ENCODE data around the gene MKS1.

The MKS1 gene

DNA sequence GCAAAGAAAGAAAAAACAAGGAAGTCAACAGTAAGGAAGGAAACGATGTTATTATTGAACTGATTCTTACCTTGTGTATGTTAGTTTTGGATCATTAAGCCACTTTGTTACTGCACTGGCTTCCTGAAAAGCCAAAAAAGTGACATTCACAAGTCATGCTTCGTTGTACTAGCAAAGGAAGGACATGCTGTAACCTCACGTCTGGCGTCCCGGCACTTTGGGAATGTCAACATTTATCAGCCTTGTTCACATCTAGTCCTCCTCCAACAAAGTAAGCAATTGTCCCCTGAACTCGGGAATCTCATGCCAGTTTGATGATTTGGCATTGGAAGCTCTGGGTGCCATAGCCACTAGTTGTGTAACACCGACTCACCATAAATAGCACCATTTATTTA, 731 bp upstream of the MKS1 start:
- WGBS (ENCODE audit: extremely low coverage, insufficient coverage, low lambda C conversion rate): no CpG with 5 or more reads among the region's 7 CpGs
- H3K4me1 ChIP-seq (ENCODE audit: control insufficient read depth, low read depth, low read length): peaks cover 2% of the 10 kb centered on the region

GRCh38 chr17:58217766-58218165, 1.3 kb downstream of the MKS1 start:
- H3K79me2 ChIP-seq (ENCODE audit: control insufficient read depth, insufficient read depth, low read length): no peaks in the 10 kb centered on the region
- no peaks in the 10 kb centered on the region for H3K79me1 ChIP-seq (ENCODE audit: low read length)
- H3K4me2 ChIP-seq (ENCODE audit: low read length): no peak overlapping the region
- H3K23ac ChIP-seq (ENCODE audit: low read length): no peak overlapping the region
- H2BK5ac ChIP-seq (ENCODE audit: low read length): no peak overlapping the region
- H3K56ac ChIP-seq (ENCODE audit: low read length): no peak overlapping the region
- no peak overlapping the region for H4K8ac ChIP-seq (ENCODE audit: low read depth, low read length)
- H4K5ac ChIP-seq (ENCODE audit: low read length): no peak overlapping the region
- no peaks in the 10 kb centered on the region for H3K36me3 ChIP-seq (ENCODE audit: control insufficient read depth, insufficient read depth, low read length)
- H2BK15ac ChIP-seq (replicated peaks; ENCODE audit: low read depth): no peak overlapping the region
- no peak overlapping the region for H3K27ac ChIP-seq (ENCODE audit: low read depth, low read length)
- H3K4me1 ChIP-seq (ENCODE audit: control insufficient read depth, low read depth, low read length): peaks cover 2% of the 10 kb centered on the region
- WGBS (ENCODE audit: extremely low coverage, insufficient coverage, low lambda C conversion rate): no CpG with 5 or more reads among the region's 3 CpGs
- H3K9ac ChIP-seq (ENCODE audit: low read length): no peak overlapping the region
- no peak for DNase-seq
- no peak overlapping the region for H2BK120ac ChIP-seq (ENCODE audit: low read depth, low read length)
- H2AK5ac ChIP-seq (ENCODE audit: low read length): no peak overlapping the region
- no peak overlapping the region for H3K18ac ChIP-seq (ENCODE audit: low read length)
- no peaks in the 10 kb centered on the region for H3K27me3 ChIP-seq (ENCODE audit: insufficient read depth, low read length, poor library complexity)
- no peak overlapping the region for H3K4me3 ChIP-seq (ENCODE audit: low read length)
- no peak overlapping the region for H3K4ac ChIP-seq (ENCODE audit: low read depth, low read length)

More for the DNA sequence above, 731 bp upstream of the MKS1 start:
- DNase-seq: no peak
- Histone ChIP-seq H4K5ac (ENCODE audit: low read length) (peak overlapping the region; percentile 26), H3K27me3 (ENCODE audit: insufficient read depth, low read length, poor library complexity) (no peaks in the 10 kb centered on the region), H2BK5ac (ENCODE audit: low read length) (no peak overlapping the region), H2BK120ac (ENCODE audit: low read depth, low read length) (no peak overlapping the region), H3K4ac (ENCODE audit: low read depth, low read length) (no peak overlapping the region), H3K79me1 (ENCODE audit: low read length) (no peaks in the 10 kb centered on the region), H3K56ac (ENCODE audit: low read length) (peak overlapping the region; percentile 47), H4K8ac (ENCODE audit: low read depth, low read length) (no peak overlapping the region), H2AK5ac (ENCODE audit: low read length) (no peak overlapping the region), H3K23ac (ENCODE audit: low read length) (no peak overlapping the region), H2BK15ac (replicated peaks; ENCODE audit: low read depth) (no peak overlapping the region), H3K4me3 (ENCODE audit: low read length) (no peak overlapping the region), H3K27ac (ENCODE audit: low read depth, low read length) (no peak overlapping the region), H3K36me3 (ENCODE audit: control insufficient read depth, insufficient read depth, low read length) (no peaks in the 10 kb centered on the region), H3K4me2 (ENCODE audit: low read length) (no peak overlapping the region), H3K18ac (ENCODE audit: low read length) (no peak overlapping the region), H3K9ac (ENCODE audit: low read length) (no peak overlapping the region), H3K79me2 (ENCODE audit: control insufficient read depth, insufficient read depth, low read length) (no peaks in the 10 kb centered on the region)

- H3K18ac ChIP-seq (ENCODE audit: low read length): no peak overlapping the region
- H2BK120ac ChIP-seq (ENCODE audit: low read depth, low read length): no peak overlapping the region
- H3K27me3 ChIP-seq (ENCODE audit: insufficient read depth, low read length, poor library complexity): no peaks in the 10 kb centered on the region
- H3K79me2 ChIP-seq (ENCODE audit: control insufficient read depth, insufficient read depth, low read length): no peaks in the 10 kb centered on the region
- no peak overlapping the region for H2BK15ac ChIP-seq (replicated peaks; ENCODE audit: low read depth)
- H4K5ac ChIP-seq (ENCODE audit: low read length): no peak overlapping the region
- DNase-seq: peak; percentile 25
- H3K4me1 ChIP-seq (ENCODE audit: control insufficient read depth, low read depth, low read length): peaks cover 2% of the 10 kb centered on the region
- no peak overlapping the region for H3K9ac ChIP-seq (ENCODE audit: low read length)
- H2BK5ac ChIP-seq (ENCODE audit: low read length): no peak overlapping the region
- H3K23ac ChIP-seq (ENCODE audit: low read length): no peak overlapping the region
- H3K79me1 ChIP-seq (ENCODE audit: low read length): no peaks in the 10 kb centered on the region
- H3K4ac ChIP-seq (ENCODE audit: low read depth, low read length): no peak overlapping the region
- no peak overlapping the region for H3K56ac ChIP-seq (ENCODE audit: low read length)
- no peak overlapping the region for H3K27ac ChIP-seq (ENCODE audit: low read depth, low read length)
- no peak overlapping the region for H3K4me3 ChIP-seq (ENCODE audit: low read length)
- no peak overlapping the region for H4K8ac ChIP-seq (ENCODE audit: low read depth, low read length)
- no peaks in the 10 kb centered on the region for H3K36me3 ChIP-seq (ENCODE audit: control insufficient read depth, insufficient read depth, low read length)
- H2AK5ac ChIP-seq (ENCODE audit: low read length): no peak overlapping the region
- H3K4me2 ChIP-seq (ENCODE audit: low read length): no peak overlapping the region
Observed at GRCh38 chr17:58215685-58216084, 3.4 kb downstream of the MKS1 start.

- H3K36me3 ChIP-seq (ENCODE audit: control insufficient read depth, insufficient read depth, low read length): peaks cover 4% of the 10 kb centered on the region
- no CpG with 5 or more reads among the region's 5 CpGs for WGBS (ENCODE audit: extremely low coverage, insufficient coverage, low lambda C conversion rate)
- DNase-seq: peak; percentile 38
Observed at GRCh38 chr17:58210922-58211321, 8.1 kb downstream of the MKS1 start.

DNA sequence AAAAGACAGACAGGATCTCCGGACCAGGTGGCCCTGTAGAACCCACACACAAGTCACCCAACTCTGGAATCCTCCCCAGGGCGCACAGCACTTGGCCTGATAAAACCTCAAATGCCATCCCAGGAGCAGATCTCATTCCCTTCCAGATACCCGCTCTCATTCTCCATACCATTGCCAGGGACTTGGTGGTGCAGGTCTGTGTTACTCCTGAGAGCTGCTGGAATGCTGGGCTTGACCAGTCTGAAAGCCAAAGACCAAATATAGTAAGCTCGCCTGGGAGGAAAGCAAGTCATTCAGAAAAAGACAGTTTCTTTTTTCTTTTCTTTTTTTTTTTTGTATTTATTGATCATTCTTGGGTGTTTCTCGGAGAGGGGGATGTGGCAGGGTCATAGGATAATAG, 10.7 kb downstream of the MKS1 start:
- WGBS (ENCODE audit: extremely low coverage, insufficient coverage, low lambda C conversion rate): no CpG with 5 or more reads among the region's 5 CpGs
- no peak overlapping the region for H3K27ac ChIP-seq (ENCODE audit: low read depth, low read length)
- H2BK120ac ChIP-seq (ENCODE audit: low read depth, low read length): no peak overlapping the region

More at GRCh38 chr17:58210922-58211321, 8.1 kb downstream of the MKS1 start:
- H3K27ac ChIP-seq (ENCODE audit: low read depth, low read length): no peak overlapping the region
- no peak overlapping the region for H2BK5ac ChIP-seq (ENCODE audit: low read length)
- H2BK15ac ChIP-seq (replicated peaks; ENCODE audit: low read depth): no peak overlapping the region
- no peak overlapping the region for H3K23ac ChIP-seq (ENCODE audit: low read length)
- H3K79me1 ChIP-seq (ENCODE audit: low read length): no peaks in the 10 kb centered on the region
- no peaks in the 10 kb centered on the region for H3K27me3 ChIP-seq (ENCODE audit: insufficient read depth, low read length, poor library complexity)
- H3K56ac ChIP-seq (ENCODE audit: low read length): no peak overlapping the region
- H2AK5ac ChIP-seq (ENCODE audit: low read length): no peak overlapping the region
- no peak overlapping the region for H3K4ac ChIP-seq (ENCODE audit: low read depth, low read length)
- H4K5ac ChIP-seq (ENCODE audit: low read length): no peak overlapping the region
- H3K9ac ChIP-seq (ENCODE audit: low read length): no peak overlapping the region
- H3K18ac ChIP-seq (ENCODE audit: low read length): no peak overlapping the region
- H3K4me2 ChIP-seq (ENCODE audit: low read length): no peak overlapping the region
- H3K79me2 ChIP-seq (ENCODE audit: control insufficient read depth, insufficient read depth, low read length): no peaks in the 10 kb centered on the region
- H3K4me3 ChIP-seq (ENCODE audit: low read length): no peak overlapping the region
- H4K8ac ChIP-seq (ENCODE audit: low read depth, low read length): no peak overlapping the region
- H2BK120ac ChIP-seq (ENCODE audit: low read depth, low read length): no peak overlapping the region
- H3K4me1 ChIP-seq (ENCODE audit: control insufficient read depth, low read depth, low read length): no peaks in the 10 kb centered on the region

DNA sequence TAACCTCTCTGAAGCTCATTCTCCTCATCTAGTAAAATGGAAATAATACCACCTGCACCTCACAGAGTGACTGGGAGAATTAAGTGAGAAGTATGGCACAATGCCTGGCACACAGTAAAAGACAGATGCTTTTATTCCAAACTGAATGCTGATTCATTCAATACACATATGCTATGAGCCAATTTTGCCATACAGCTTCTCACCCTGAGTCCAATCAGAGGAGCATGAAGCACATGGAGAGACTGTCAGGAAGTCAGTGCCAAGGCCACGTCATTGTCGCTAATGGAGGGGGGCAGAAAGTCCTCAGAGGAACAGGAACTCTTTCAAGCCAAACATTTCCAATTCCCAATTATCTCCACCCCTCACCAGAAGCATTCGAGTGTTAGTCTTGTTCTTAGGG, 11.6 kb downstream of the MKS1 start:
- no CpG with 5 or more reads among the region's 3 CpGs for WGBS (ENCODE audit: extremely low coverage, insufficient coverage, low lambda C conversion rate)
- Histone ChIP-seq H3K36me3 (ENCODE audit: control insufficient read depth, insufficient read depth, low read length) (peaks cover 4% of the 10 kb centered on the region), H2BK120ac (ENCODE audit: low read depth, low read length) (no peak overlapping the region), H3K23ac (ENCODE audit: low read length) (no peak overlapping the region), H4K5ac (ENCODE audit: low read length) (no peak overlapping the region), H2AK5ac (ENCODE audit: low read length) (no peak overlapping the region), H3K9ac (ENCODE audit: low read length) (no peak overlapping the region), H3K27me3 (ENCODE audit: insufficient read depth, low read length, poor library complexity) (no peaks in the 10 kb centered on the region), H4K8ac (ENCODE audit: low read depth, low read length) (no peak overlapping the region), H3K56ac (ENCODE audit: low read length) (no peak overlapping the region), H3K4me1 (ENCODE audit: control insufficient read depth, low read depth, low read length) (no peaks in the 10 kb centered on the region), H3K18ac (ENCODE audit: low read length) (no peak overlapping the region), H3K27ac (ENCODE audit: low read depth, low read length) (no peak overlapping the region), H3K79me2 (ENCODE audit: control insufficient read depth, insufficient read depth, low read length) (no peaks in the 10 kb centered on the region), H3K4me3 (ENCODE audit: low read length) (no peak overlapping the region), H3K4me2 (ENCODE audit: low read length) (no peak overlapping the region), H2BK5ac (ENCODE audit: low read length) (no peak overlapping the region), H3K4ac (ENCODE audit: low read depth, low read length) (no peak overlapping the region), H2BK15ac (replicated peaks; ENCODE audit: low read depth) (no peak overlapping the region), H3K79me1 (ENCODE audit: low read length) (no peaks in the 10 kb centered on the region)
- no peak for DNase-seq

More for the DNA sequence above, 10.7 kb downstream of the MKS1 start:
- DNase-seq: no peak
- H3K27me3 ChIP-seq (ENCODE audit: insufficient read depth, low read length, poor library complexity): no peaks in the 10 kb centered on the region
- no peaks in the 10 kb centered on the region for H3K79me2 ChIP-seq (ENCODE audit: control insufficient read depth, insufficient read depth, low read length)
- no peak overlapping the region for H3K4me3 ChIP-seq (ENCODE audit: low read length)
- no peak overlapping the region for H3K18ac ChIP-seq (ENCODE audit: low read length)
- no peak overlapping the region for H4K8ac ChIP-seq (ENCODE audit: low read depth, low read length)
- no peak overlapping the region for H3K56ac ChIP-seq (ENCODE audit: low read length)
- H2BK5ac ChIP-seq (ENCODE audit: low read length): no peak overlapping the region
- H3K79me1 ChIP-seq (ENCODE audit: low read length): no peaks in the 10 kb centered on the region
- no peak overlapping the region for H3K23ac ChIP-seq (ENCODE audit: low read length)
- H2BK15ac ChIP-seq (replicated peaks; ENCODE audit: low read depth): no peak overlapping the region
- H2AK5ac ChIP-seq (ENCODE audit: low read length): no peak overlapping the region
- no peak overlapping the region for H3K4me2 ChIP-seq (ENCODE audit: low read length)
- peaks cover 4% of the 10 kb centered on the region for H3K36me3 ChIP-seq (ENCODE audit: control insufficient read depth, insufficient read depth, low read length)
- no peak overlapping the region for H3K9ac ChIP-seq (ENCODE audit: low read length)
- H4K5ac ChIP-seq (ENCODE audit: low read length): no peak overlapping the region
- no peaks in the 10 kb centered on the region for H3K4me1 ChIP-seq (ENCODE audit: control insufficient read depth, low read depth, low read length)
- no peak overlapping the region for H3K4ac ChIP-seq (ENCODE audit: low read depth, low read length)
